ENCODE data around the gene SARS1. TPM values are rescaled to one million over a fixed set of nuclear protein-coding genes. Genes with fewer than 3 reads are reported as not detected.
A peak's percentile ranks its signal among the peaks of the same experiment; 100 is the strongest.

Gene SARS1
- total RNA-seq, 1 donor: 235 TPM

- DNase-seq (ENCODE audit: low read depth): no peak
- no peak overlapping the region for H3K4me3 ChIP-seq (ENCODE audit: low read depth, low read length)
- no peak for TF ChIP-seq CTCF (IDR thresholded peaks at IDR 0.05; ENCODE audit: insufficient read depth, low read depth, low read length)
These were observed 57.7 kb downstream of the SARS1 start for GRCh38 chr1:109271458-109271857.

DNA sequence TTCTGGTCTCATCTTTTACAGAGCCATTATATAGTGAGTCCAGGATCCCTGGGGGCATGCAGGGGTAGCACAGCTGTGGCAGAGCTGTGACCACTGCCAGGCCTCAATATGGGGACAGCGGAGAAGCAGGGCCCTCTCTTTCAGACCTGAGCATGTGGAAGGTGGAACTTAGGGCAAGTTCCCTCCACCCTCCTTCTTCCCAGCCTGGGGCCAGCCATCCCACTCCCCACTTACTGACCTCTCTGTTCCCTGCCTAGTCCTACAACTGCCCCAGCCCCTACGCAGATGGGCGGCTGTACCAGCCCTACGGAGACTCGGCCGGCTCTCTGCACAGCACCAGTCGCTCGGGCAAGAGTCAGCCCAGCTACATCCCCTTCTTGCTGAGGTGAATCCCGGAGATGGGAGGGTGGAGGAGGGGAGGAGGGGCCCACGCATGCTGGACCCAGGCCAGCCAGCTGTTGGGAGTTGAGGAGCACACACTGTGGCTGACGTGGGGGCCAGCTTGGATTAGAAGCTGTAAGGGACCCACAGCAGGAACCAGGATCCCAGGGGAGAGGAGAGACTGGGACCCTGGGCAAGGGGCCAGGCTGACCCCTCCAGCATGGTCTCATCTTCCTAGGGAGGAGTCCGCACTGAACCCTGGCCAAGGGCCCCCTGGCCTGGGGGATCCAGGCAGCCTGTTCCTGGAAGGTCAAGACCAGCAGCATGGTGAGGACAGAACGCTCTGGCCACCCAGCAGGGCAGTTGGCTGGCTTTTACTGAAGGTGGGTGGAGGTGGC, 58.5 kb downstream of the SARS1 start:
- no peak overlapping the region for H3K4me3 ChIP-seq (ENCODE audit: low read depth, low read length)
- TF ChIP-seq CTCF (IDR thresholded peaks at IDR 0.05; ENCODE audit: insufficient read depth, low read depth, low read length): no peak
- no peak for DNase-seq (ENCODE audit: low read depth)

DNA sequence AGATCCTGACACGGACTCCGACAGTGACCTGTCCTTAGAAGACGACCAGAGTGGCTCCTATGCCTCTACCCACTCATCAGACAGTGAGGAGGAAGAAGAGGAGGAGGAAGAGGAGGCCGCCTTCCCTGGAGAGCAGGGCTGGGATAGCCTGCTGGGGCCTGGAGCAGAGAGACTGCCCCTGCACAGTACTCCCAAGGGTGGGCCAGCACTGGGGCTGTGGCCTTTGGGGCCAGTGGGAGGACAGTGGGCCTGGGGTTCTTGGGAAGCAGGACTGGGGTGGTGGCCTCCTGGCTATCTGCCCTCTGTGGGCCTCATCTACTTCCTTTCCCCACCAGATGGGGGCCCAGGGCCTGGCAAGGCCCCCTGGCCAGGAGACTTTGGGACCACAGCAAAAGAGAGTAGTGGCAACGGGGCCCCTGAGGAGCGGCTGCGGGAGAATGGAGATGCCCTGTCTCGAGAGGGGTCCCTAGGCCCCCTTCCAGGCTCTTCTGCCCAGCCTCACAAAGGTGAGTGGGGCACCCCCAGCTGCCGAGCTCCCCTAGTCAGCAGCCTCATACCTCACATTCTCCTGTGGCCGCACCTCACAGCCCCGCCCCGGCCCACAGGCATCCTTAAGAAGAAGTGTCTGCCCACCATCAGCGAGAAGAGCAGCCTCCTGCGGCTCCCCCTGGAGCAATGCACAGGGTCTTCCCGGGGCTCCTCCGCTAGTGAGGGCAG, 59.3 kb downstream of the SARS1 start:
- H3K4me3 ChIP-seq (ENCODE audit: low read depth, low read length): no peak overlapping the region
- TF ChIP-seq CTCF (IDR thresholded peaks at IDR 0.05; ENCODE audit: insufficient read depth, low read depth, low read length): no peak
- DNase-seq (ENCODE audit: low read depth): no peak

DNA sequence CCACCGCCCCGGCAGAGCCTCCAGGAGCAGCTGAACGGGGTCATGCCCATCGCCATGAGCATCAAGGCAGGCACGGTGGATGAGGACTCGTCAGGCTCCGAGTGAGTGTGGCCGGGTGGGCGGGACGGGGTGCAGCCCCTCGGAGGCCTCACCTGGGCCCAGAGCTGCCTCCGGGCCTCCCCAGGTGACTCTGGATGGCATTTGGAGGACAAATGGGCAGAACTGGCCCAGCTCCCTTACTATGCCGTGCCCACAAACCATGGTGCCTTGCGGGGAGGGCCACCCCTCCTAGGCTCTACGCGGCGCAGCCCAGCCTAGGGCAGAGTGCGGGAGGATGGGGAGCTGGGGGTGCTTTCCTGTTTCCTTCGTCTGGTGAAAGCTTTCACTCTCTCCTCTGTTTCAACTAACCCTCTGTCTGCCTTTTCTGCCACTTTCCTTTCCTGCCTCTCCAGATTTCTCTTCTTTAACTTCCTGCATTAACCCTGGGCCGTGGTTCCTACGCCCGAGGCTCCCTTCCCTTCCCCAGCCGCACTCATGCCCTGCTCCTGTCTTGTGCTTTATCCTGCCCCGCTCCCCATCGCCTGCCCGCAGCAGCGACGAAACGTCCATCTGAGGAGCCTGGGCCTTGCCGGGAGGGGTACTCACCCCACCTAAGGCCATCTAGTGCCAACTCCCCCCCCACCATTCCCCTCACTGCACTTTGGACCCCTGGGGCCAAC, 60.0 kb downstream of the SARS1 start:
- no peak for TF ChIP-seq CTCF (IDR thresholded peaks at IDR 0.05; ENCODE audit: insufficient read depth, low read depth, low read length)
- DNase-seq (ENCODE audit: low read depth): no peak
- H3K4me3 ChIP-seq (ENCODE audit: low read depth, low read length): no peak overlapping the region

GRCh38 chr1:109274533-109275476, 61.1 kb downstream of the SARS1 start:
- H3K4me3 ChIP-seq (ENCODE audit: low read depth, low read length): no peak overlapping the region
- DNase-seq (ENCODE audit: low read depth): peak; percentile 80
- TF ChIP-seq CTCF (IDR thresholded peaks at IDR 0.05; ENCODE audit: insufficient read depth, low read depth, low read length): no peak

Measured in fibroblast of villous mesenchyme (primary cell).